HPDE6-E6E7 (cell line): Measurements from ENCODE around the gene SELENBP1.

ENCODE experiments used
- DNase-seq: peaks from one replicate; pipeline ENCODE4 v3.0.0; 2011; ENCODE audit warnings: missing footprints; ENCODE audit errors: extremely low spot score

The SELENBP1 gene

GRCh38 chr1:151344291-151344690, 28.2 kb downstream of the SELENBP1 start:
- DNase-seq, result no peak

- no peak for DNase-seq
Measured at GRCh38 chr1:151343587-151343986, 28.9 kb downstream of the SELENBP1 start.

- no peak for DNase-seq
Measured at GRCh38 chr1:151342569-151342968, 29.9 kb downstream of the SELENBP1 start.

GRCh38 chr1:151342021-151342420, 30.5 kb downstream of the SELENBP1 start:
- no peak for DNase-seq

- DNase-seq, result peak; percentile 50
Measured at GRCh38 chr1:151340870-151341754, 31.4 kb downstream of the SELENBP1 start.

- DNase-seq, result no peak
Measured at GRCh38 chr1:151336556-151336955, 35.9 kb downstream of the SELENBP1 start.

GRCh38 chr1:151334822-151335221, 37.7 kb downstream of the SELENBP1 start:
- no peak for DNase-seq

- no peak for DNase-seq
Measured at GRCh38 chr1:151327903-151328674, 44.4 kb downstream of the SELENBP1 start.

GRCh38 chr1:151327223-151327902, 45.1 kb downstream of the SELENBP1 start, which contains the start of gene PI4KB:
Gene PI4KB (minus strand): TSS chr1:151327416. CDS start chr1:151316481, 10,935 bp downstream.
- peak; percentile 98 for DNase-seq

GRCh38 chr1:151326619-151327222, 45.8 kb downstream of the SELENBP1 start:
- DNase-seq, result no peak

GRCh38 chr1:151325646-151326429, 46.7 kb downstream of the SELENBP1 start:
- no peak for DNase-seq

- no peak for DNase-seq
Measured at GRCh38 chr1:151325231-151325630, 47.3 kb downstream of the SELENBP1 start.

- no peak for DNase-seq
Measured at GRCh38 chr1:151324390-151324930, 48.0 kb downstream of the SELENBP1 start.

GRCh38 chr1:151318975-151319374, 53.5 kb downstream of the SELENBP1 start:
- DNase-seq, result no peak

GRCh38 chr1:151315565-151316235, 56.8 kb downstream of the SELENBP1 start:
- no peak for DNase-seq
